ENCODE measurements around the gene CCDC69.

CCDC69 gene

GRCh38 chr5:151151263-151151660 lies 72.6 kb downstream of the CCDC69 start:
- DNase-seq (ENCODE audit: low read depth), result no peak
- TF ChIP-seq, protein P1, sequence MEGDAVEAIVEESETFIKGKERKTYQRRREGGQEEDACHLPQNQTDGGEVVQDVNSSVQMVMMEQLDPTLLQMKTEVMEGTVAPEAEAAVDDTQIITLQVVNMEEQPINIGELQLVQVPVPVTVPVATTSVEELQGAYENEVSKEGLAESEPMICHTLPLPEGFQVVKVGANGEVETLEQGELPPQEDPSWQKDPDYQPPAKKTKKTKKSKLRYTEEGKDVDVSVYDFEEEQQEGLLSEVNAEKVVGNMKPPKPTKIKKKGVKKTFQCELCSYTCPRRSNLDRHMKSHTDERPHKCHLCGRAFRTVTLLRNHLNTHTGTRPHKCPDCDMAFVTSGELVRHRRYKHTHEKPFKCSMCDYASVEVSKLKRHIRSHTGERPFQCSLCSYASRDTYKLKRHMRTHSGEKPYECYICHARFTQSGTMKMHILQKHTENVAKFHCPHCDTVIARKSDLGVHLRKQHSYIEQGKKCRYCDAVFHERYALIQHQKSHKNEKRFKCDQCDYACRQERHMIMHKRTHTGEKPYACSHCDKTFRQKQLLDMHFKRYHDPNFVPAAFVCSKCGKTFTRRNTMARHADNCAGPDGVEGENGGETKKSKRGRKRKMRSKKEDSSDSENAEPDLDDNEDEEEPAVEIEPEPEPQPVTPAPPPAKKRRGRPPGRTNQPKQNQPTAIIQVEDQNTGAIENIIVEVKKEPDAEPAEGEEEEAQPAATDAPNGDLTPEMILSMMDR (conservative IDR thresholded peaks at IDR 0.05; ENCODE audit: low read depth, low read length), result no peak
- no peak overlapping the region for H3K4me3 ChIP-seq (ENCODE audit: low read depth, low read length)

GRCh38 chr5:151150471-151151262 lies 73.2 kb downstream of the CCDC69 start:
- peak; percentile 88 for DNase-seq (ENCODE audit: low read depth)
- peak overlapping the region; percentile 6 for H3K4me3 ChIP-seq (ENCODE audit: low read depth, low read length)

DNA sequence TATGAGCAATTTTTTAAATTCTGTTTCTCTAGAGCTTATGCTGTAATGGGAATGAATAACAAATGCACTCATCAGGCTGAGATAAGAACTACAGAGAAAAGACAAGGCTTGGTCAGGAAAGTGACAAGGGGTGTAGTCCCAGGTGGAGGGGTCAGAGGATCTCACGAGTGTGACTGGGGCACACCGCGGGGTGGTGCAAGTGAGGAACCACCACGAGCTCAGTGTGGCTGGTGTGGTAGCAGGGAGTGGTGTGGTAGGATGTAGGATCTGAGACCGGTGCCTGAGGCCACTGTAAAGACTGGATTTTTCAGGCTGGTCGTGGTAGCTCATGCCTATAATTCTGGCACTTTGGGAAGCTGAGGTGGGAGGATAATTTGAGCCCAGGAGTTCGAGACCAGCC lies 75.3 kb downstream of the CCDC69 start:
- DNase-seq (ENCODE audit: low read depth), result no peak
- TF ChIP-seq, protein P1 (conservative IDR thresholded peaks at IDR 0.05; ENCODE audit: low read depth, low read length), result no peak
- no peak overlapping the region for H3K4me3 ChIP-seq (ENCODE audit: low read depth, low read length)

More at GRCh38 chr5:151150471-151151262, 73.2 kb downstream of the CCDC69 start:
- TF ChIP-seq, protein P1 (conservative IDR thresholded peaks at IDR 0.05; ENCODE audit: low read depth, low read length), result no peak

DNA sequence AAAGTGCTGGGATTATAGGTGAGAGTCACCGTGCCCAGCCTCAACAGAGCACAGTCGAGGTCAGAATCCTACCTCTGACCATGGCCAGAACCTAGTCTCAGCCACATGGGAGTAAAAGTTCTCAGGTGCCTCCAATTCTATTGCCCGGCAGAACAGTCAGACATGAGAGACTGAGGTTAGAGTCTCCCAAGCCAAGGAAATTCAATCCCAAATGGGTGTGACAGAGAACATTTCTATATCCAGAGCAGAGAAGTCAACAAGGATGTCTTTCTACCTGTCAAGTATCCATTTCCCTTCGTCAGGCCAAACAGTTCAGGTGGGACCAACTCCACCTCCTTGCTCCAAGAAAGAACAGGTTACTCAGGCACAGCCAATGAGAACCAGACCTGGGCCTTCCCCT lies 76.9 kb downstream of the CCDC69 start:
- H3K4me3 ChIP-seq (ENCODE audit: low read depth, low read length), result no peak overlapping the region
- no peak for DNase-seq (ENCODE audit: low read depth)
- TF ChIP-seq, protein P1 (conservative IDR thresholded peaks at IDR 0.05; ENCODE audit: low read depth, low read length), result no peak

GRCh38 chr5:151146061-151146460 lies 77.8 kb downstream of the CCDC69 start:
- TF ChIP-seq, protein P1 (conservative IDR thresholded peaks at IDR 0.05; ENCODE audit: low read depth, low read length), result no peak
- no peak overlapping the region for H3K4me3 ChIP-seq (ENCODE audit: low read depth, low read length)
- no peak for DNase-seq (ENCODE audit: low read depth)

- TF ChIP-seq, protein P1 (conservative IDR thresholded peaks at IDR 0.05; ENCODE audit: low read depth, low read length), result no peak
- DNase-seq (ENCODE audit: low read depth), result no peak
- no peak overlapping the region for H3K4me3 ChIP-seq (ENCODE audit: low read depth, low read length)
These were observed 79.0 kb downstream of the CCDC69 start for GRCh38 chr5:151144922-151145321.

DNA sequence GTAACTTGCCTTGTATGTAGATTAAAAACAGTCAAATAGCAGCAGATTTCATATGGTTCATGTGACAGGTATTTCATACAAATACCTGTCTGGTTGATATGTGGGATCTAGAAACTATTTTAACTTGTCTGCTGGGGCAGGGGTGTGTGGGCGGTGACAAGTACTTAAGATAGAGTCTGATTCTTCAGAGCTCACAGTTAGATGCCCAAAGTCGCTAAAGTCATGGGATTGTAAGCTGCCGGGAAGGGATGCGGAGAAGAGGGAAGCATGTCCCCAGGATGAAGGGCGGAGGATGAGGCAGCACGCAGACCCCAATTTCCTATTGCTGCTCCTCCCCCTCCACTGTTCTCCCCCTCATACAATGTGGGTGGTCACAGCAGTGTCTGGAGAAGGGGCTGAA lies 79.6 kb downstream of the CCDC69 start:
- no peak for DNase-seq (ENCODE audit: low read depth)
- H3K4me3 ChIP-seq (ENCODE audit: low read depth, low read length), result no peak overlapping the region
- TF ChIP-seq, protein P1 (conservative IDR thresholded peaks at IDR 0.05; ENCODE audit: low read depth, low read length), result no peak
